Neural cell (in vitro differentiated cells): ENCODE data around the gene KIRREL3.

Experiments
- CTCF ChIP-seq: fragments of 450-650 bp; IDR thresholded peaks from 2 replicates; pipeline ENCODE4 v1.5.1; 2014; ENCODE audit warnings: antibody characterized with exemption, mild to moderate bottlenecking, moderate library complexity; ENCODE audit not compliant: poor library complexity, severe bottlenecking
- EP300 ChIP-seq: fragments of 450-650 bp; conservative IDR thresholded peaks from 2 replicates; pipeline ENCODE4 v1.6.1; 2014; ENCODE audit warnings: antibody characterized with exemption, mild to moderate bottlenecking, moderate library complexity; ENCODE audit not compliant: poor library complexity, severe bottlenecking
- EZH2 ChIP-seq: fragments of 200-600, 300-800 bp; shearing (Covaris generic), sonication (generic); IDR thresholded peaks from 2 replicates; pipeline ENCODE4 v1.6.1; 2014; ENCODE audit warnings: antibody characterized with exemption, low read length, borderline replicate concordance, mild to moderate bottlenecking; ENCODE audit not compliant: insufficient read depth, poor library complexity, severe bottlenecking
- MXI1 ChIP-seq: fragments of 450-650 bp; conservative IDR thresholded peaks from 2 replicates; pipeline ENCODE4 v1.6.1; 2014; ENCODE audit warnings: antibody characterized with exemption, mild to moderate bottlenecking; ENCODE audit not compliant: poor library complexity, severe bottlenecking
- POLR2AphosphoS5 ChIP-seq: IDR thresholded peaks from 2 replicates; pipeline ENCODE4 v1.6.1; 2012
- RAD21 ChIP-seq: fragments of 450-650 bp; conservative IDR thresholded peaks from 2 replicates; pipeline ENCODE4 v1.6.1; 2014; ENCODE audit warnings: antibody characterized with exemption, mild to moderate bottlenecking, moderate library complexity
- REST ChIP-seq: IDR thresholded peaks from 2 replicates; pipeline ENCODE4 v1.6.1; 2012; ENCODE audit warnings: borderline replicate concordance
- SMC3 ChIP-seq: fragments of 450-650 bp; conservative IDR thresholded peaks from 2 replicates; pipeline ENCODE4 v1.6.1; 2014; ENCODE audit warnings: antibody characterized with exemption, mild to moderate bottlenecking, moderate library complexity; ENCODE audit not compliant: poor library complexity

DNA sequence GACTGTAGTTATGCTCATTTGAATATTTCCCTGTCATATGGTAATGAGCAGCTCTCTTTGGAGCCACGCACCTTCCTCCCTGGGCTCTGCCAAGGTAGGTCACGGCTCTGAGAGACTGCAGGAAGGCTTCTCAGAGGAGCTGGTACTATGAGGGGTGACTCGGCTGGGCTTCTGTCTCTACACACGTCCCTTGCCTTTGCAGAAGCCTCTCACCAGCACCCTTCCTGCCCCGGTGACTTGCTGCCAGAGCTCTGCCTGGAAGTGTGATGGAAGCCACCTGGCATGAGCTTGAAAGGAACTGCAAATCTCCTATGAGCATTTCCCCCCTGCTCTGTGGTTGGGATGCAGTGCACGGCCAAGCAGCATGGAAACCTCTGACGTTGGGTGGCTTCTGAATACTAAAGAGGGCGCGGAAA is 74.2 kb downstream of the KIRREL3 start:
- no peak for TF ChIP-seq CTCF
- TF ChIP-seq EP300: no peak
- TF ChIP-seq POLR2AphosphoS5: no peak
- no peak for TF ChIP-seq SMC3
- no peak for TF ChIP-seq EZH2
- TF ChIP-seq MXI1: no peak
- TF ChIP-seq REST: no peak
- TF ChIP-seq RAD21: no peak
